T-helper 1 cell treated with Interleukin-12 subunit alpha and Interleukin-12 subunit beta and Interleukin-4 antibody, amounts not matched to agents 30 ng/mL and 1 ng/mL, for 36 hours (primary cell): ENCODE data around the gene PIK3CA. TPM values are rescaled to one million over a fixed set of nuclear protein-coding genes. Genes with fewer than 3 reads are reported as not detected.
"Not testable (repeated sequence)": the region's sequence is repeated elsewhere in the genome, so short reads cannot be mapped to it uniquely, and the experiment has no call there.

ENCODE experiments used
- intact Hi-C: fragments of 100-400 bp; cut with micrococcal nuclease; formaldehyde crosslinking; loops from one replicate; pipeline ENCODE4 v1.15.1; 2024
- total RNA-seq: library from RNA; stranded (reverse); gene quantifications from 2 replicates; pipeline ENCODE4 v1.2.3, GENCODE V29; 2022

Gene PIK3CA
- total RNA-seq, result 25.1 and 26.0 TPM in 2 replicates

GRCh38 chr3:179147873-179148615 lies at the start of gene PIK3CA:
Gene PIK3CA (plus strand): TSS chr3:179148357. CDS start chr3:179198826, 50,469 bp downstream.
- intact Hi-C loops, result loop anchor here (1.0 to 10.0 kb wide), 20 partner anchors 32 to 1951 kb away; partner anchors contain the start of genes DNAJC19, FXR1, MFN1 and MRPL47

GRCh38 chr3:179098388-179099077 lies 49.6 kb upstream of the PIK3CA start:
- intact Hi-C loops, result no loop called here

GRCh38 chr3:179100652-179101051 lies 47.5 kb upstream of the PIK3CA start:
- intact Hi-C loops, result no loop called here

- intact Hi-C loops, result loop anchor here (1.0 kb wide), 5 partner anchors 41 to 452 kb away; no protein-coding TSS in a partner anchor
These were observed 42.3 kb upstream of the PIK3CA start for GRCh38 chr3:179105881-179106280.

GRCh38 chr3:179107617-179108016 lies 40.5 kb upstream of the PIK3CA start:
- intact Hi-C loops, result no loop called here

- intact Hi-C loops, result no loop called here
These were observed 40.1 kb upstream of the PIK3CA start for GRCh38 chr3:179108086-179108485.

- intact Hi-C loops, result no loop called here
These were observed 34.3 kb upstream of the PIK3CA start for GRCh38 chr3:179113903-179114302.

- intact Hi-C loops, result not testable (repeated sequence)
These were observed 32.7 kb upstream of the PIK3CA start for GRCh38 chr3:179115444-179115843.

- intact Hi-C loops, result no loop called here
These were observed 31.3 kb upstream of the PIK3CA start for GRCh38 chr3:179116816-179117215.

- intact Hi-C loops, result not testable (repeated sequence)
These were observed 15.8 kb upstream of the PIK3CA start for GRCh38 chr3:179132191-179132890.

- intact Hi-C loops, result no loop called here
These were observed 14.6 kb upstream of the PIK3CA start for GRCh38 chr3:179133575-179133974.

- intact Hi-C loops, result no loop called here
These were observed 12.0 kb upstream of the PIK3CA start for GRCh38 chr3:179136195-179136594.

GRCh38 chr3:179141890-179142289 lies 6.3 kb upstream of the PIK3CA start:
- intact Hi-C loops, result loop anchor here (10.0 kb wide), 1 partner anchor 1777 kb away; no protein-coding TSS in a partner anchor

GRCh38 chr3:179146911-179147513 lies 1.1 kb upstream of the PIK3CA start:
- intact Hi-C loops, result loop anchor here (1.0 to 10.0 kb wide), 19 partner anchors 33 to 1950 kb away; partner anchors contain the start of genes DNAJC19, MFN1, MRPL47 and NDUFB5

GRCh38 chr3:179147514-179147872 lies 664 bp upstream of the PIK3CA start:
- intact Hi-C loops, result loop anchor here (1.0 to 10.0 kb wide), 19 partner anchors 33 to 1950 kb away; partner anchors contain the start of genes DNAJC19, MFN1, MRPL47 and NDUFB5

GRCh38 chr3:179148616-179149405 lies 654 bp downstream of the PIK3CA start:
- intact Hi-C loops, result loop anchor here (1.0 to 10.0 kb wide), 6 partner anchors 302 to 1952 kb away; partner anchors contain the start of genes DNAJC19, FXR1, GNB4 and TBL1XR1

GRCh38 chr3:179149406-179149867 lies 1.3 kb downstream of the PIK3CA start:
- intact Hi-C loops, result loop anchor here (1.0 to 10.0 kb wide), 5 partner anchors 302 to 1952 kb away; partner anchors contain the start of genes DNAJC19, GNB4 and TBL1XR1

- intact Hi-C loops, result loop anchor here (1.0 to 10.0 kb wide), 5 partner anchors 301 to 1953 kb away; partner anchors contain the start of genes DNAJC19, GNB4 and TBL1XR1
These were observed 1.8 kb downstream of the PIK3CA start for GRCh38 chr3:179149951-179150350.

- intact Hi-C loops, result no loop called here
These were observed 2.5 kb downstream of the PIK3CA start for GRCh38 chr3:179150610-179151009.

- intact Hi-C loops, result no loop called here
These were observed 3.3 kb downstream of the PIK3CA start for GRCh38 chr3:179151474-179151873.
